Posterior vena cava (tissue), 2 donors: ENCODE results near the gene ASPA. TPM values are rescaled to one million over a fixed set of nuclear protein-coding genes. Genes with fewer than 3 reads are reported as not detected.
"Not testable (repeated sequence)": the region's sequence is repeated elsewhere in the genome, so short reads cannot be mapped to it uniquely, and the experiment has no call there.

Source experiments
- DNase-seq: peaks from one replicate; pipeline ENCODE4 v3.0.0-alpha.2; 2020; ENCODE audit warnings: low spot score
- intact Hi-C, 2 donors: fragments of 100-400 bp; cut with DNase I; formaldehyde crosslinking; loops; one replicate each; pipeline versions ENCODE4 v1.14.1 to v1.14.2; 2022 to 2023
- total RNA-seq, 2 donors: library from RNA; stranded (reverse); fragmentation: NEBNext Ultra II Directional; extraction: Animal tissue kit (Norgen Biotek cat#: 25700); gene quantifications; one replicate each; pipeline ENCODE4 v1.2.1, GENCODE V29; 2021
- donor health status: DM: yes; HTN: yes; CAD: no.
- donor health status: DM: yes; HTN: yes; CAD: no.

The ASPA gene
- total RNA-seq, 2 donors from 2014 or later: 7.8 to 9.7 TPM

GRCh38 chr17:3505008-3505407, 29.2 kb downstream of the ASPA start:
- DNase-seq: no peak
- intact Hi-C loops: loop anchor here in 1 of 2 donors (1.0 kb wide), 1 partner anchor 22 kb away; no protein-coding TSS in a partner anchor

GRCh38 chr17:3506054-3506453, 30.3 kb downstream of the ASPA start:
- no peak for DNase-seq
- intact Hi-C loops: no loop called here

- intact Hi-C loops: no loop called here
- DNase-seq: no peak
These were observed 31.3 kb downstream of the ASPA start for GRCh38 chr17:3507071-3507470.

GRCh38 chr17:3507869-3508268, 32.1 kb downstream of the ASPA start:
- DNase-seq: no peak
- intact Hi-C loops: no loop called here

GRCh38 chr17:3510090-3510489, 34.3 kb downstream of the ASPA start:
- no peak for DNase-seq
- intact Hi-C loops: no loop called here

- no peak for DNase-seq
- intact Hi-C loops: no loop called here
These were observed 36.2 kb downstream of the ASPA start for GRCh38 chr17:3511852-3512504.

GRCh38 chr17:3512505-3513171, 36.8 kb downstream of the ASPA start:
- DNase-seq: peak; percentile 88
- intact Hi-C loops: no loop called here

- intact Hi-C loops: no loop called here
These were observed 37.7 kb downstream of the ASPA start for GRCh38 chr17:3513305-3514035.

GRCh38 chr17:3514167-3514566, 38.4 kb downstream of the ASPA start:
- DNase-seq, intact Hi-C loops: not testable (repeated sequence)

More at GRCh38 chr17:3513305-3514035, 37.7 kb downstream of the ASPA start:
- no peak for DNase-seq

- intact Hi-C loops: no loop called here
- no peak for DNase-seq
These were observed 39.1 kb downstream of the ASPA start for GRCh38 chr17:3514873-3515272.

- intact Hi-C loops, DNase-seq: not testable (repeated sequence)
These were observed 43.7 kb downstream of the ASPA start for GRCh38 chr17:3519472-3519871.

GRCh38 chr17:3524024-3524423, 48.2 kb downstream of the ASPA start:
- intact Hi-C loops: no loop called here

GRCh38 chr17:3526491-3526890, 50.7 kb downstream of the ASPA start:
- DNase-seq: peak; percentile 54
- intact Hi-C loops: no loop called here

More at GRCh38 chr17:3524024-3524423, 48.2 kb downstream of the ASPA start:
- DNase-seq: no peak

GRCh38 chr17:3526971-3527370, 51.2 kb downstream of the ASPA start:
- intact Hi-C loops: loop anchor here in 1 of 2 donors (1.0 kb wide), 1 partner anchor 22 kb away; no protein-coding TSS in a partner anchor
- DNase-seq: peak; percentile 60

- intact Hi-C loops: loop anchor here in 1 of 2 donors (1.0 kb wide), 1 partner anchor 22 kb away; no protein-coding TSS in a partner anchor
- peak; percentile 17 for DNase-seq
These were observed 51.7 kb downstream of the ASPA start for GRCh38 chr17:3527468-3527867.

GRCh38 chr17:3527896-3528295, 52.1 kb downstream of the ASPA start:
- intact Hi-C loops: loop anchor here in 1 of 2 donors (1.0 kb wide), 1 partner anchor 23 kb away; no protein-coding TSS in a partner anchor
- DNase-seq: peak; percentile 59

GRCh38 chr17:3528403-3528851, 52.6 kb downstream of the ASPA start:
- DNase-seq: peak; percentile 34
- intact Hi-C loops: no loop called here

GRCh38 chr17:3528880-3529511, 53.2 kb downstream of the ASPA start:
- DNase-seq: peak; percentile 22
- intact Hi-C loops: no loop called here
